Epithelial cell of umbilical artery (primary cell): ENCODE measurements around the gene MOV10. TPM values are rescaled to one million over a fixed set of nuclear protein-coding genes. Genes with fewer than 3 reads are reported as not detected.

Experiments used
- total RNA-seq: library from RNA; depleted of rRNA; stranded (reverse); fragments of >200 nt; gene quantifications from 2 replicates; pipeline ENCODE4 v1.2.3, GENCODE V29; 2014

Gene MOV10, protein sequence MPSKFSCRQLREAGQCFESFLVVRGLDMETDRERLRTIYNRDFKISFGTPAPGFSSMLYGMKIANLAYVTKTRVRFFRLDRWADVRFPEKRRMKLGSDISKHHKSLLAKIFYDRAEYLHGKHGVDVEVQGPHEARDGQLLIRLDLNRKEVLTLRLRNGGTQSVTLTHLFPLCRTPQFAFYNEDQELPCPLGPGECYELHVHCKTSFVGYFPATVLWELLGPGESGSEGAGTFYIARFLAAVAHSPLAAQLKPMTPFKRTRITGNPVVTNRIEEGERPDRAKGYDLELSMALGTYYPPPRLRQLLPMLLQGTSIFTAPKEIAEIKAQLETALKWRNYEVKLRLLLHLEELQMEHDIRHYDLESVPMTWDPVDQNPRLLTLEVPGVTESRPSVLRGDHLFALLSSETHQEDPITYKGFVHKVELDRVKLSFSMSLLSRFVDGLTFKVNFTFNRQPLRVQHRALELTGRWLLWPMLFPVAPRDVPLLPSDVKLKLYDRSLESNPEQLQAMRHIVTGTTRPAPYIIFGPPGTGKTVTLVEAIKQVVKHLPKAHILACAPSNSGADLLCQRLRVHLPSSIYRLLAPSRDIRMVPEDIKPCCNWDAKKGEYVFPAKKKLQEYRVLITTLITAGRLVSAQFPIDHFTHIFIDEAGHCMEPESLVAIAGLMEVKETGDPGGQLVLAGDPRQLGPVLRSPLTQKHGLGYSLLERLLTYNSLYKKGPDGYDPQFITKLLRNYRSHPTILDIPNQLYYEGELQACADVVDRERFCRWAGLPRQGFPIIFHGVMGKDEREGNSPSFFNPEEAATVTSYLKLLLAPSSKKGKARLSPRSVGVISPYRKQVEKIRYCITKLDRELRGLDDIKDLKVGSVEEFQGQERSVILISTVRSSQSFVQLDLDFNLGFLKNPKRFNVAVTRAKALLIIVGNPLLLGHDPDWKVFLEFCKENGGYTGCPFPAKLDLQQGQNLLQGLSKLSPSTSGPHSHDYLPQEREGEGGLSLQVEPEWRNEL
- total RNA-seq, result 26.3 and 42.6 TPM in 2 replicates

DNA sequence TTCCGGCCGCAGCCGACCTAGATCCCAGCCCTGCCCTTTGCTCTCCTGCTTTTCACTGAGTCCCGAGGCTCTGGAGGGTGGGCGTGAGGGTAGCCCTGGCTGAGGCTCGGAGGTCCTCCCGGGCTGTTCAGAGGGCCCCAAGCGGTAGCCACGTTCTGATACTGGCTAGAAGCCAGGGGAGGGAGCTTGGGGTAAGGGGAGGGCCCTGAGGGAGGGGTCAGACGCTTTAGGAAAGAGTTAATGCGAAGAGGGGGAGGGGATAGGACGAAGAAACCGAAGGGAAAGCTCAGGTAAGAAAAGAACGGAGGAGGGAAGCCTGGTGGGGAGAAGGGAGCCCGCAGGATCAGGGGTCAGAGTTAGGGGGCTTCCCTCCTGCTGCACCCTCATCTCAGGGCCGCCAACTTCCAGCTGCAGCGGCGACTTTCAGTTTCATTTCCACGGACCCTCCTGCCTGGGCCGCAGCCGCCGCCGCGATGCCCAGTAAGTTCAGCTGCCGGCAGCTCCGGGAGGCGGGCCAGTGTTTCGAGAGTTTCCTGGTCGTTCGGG, at the start of gene MOV10:
Gene MOV10, plus strand, starts transcription at position 220 of the 546 bp plus-strand sequence. Its CDS starts 254 bp downstream, at position 474.

DNA sequence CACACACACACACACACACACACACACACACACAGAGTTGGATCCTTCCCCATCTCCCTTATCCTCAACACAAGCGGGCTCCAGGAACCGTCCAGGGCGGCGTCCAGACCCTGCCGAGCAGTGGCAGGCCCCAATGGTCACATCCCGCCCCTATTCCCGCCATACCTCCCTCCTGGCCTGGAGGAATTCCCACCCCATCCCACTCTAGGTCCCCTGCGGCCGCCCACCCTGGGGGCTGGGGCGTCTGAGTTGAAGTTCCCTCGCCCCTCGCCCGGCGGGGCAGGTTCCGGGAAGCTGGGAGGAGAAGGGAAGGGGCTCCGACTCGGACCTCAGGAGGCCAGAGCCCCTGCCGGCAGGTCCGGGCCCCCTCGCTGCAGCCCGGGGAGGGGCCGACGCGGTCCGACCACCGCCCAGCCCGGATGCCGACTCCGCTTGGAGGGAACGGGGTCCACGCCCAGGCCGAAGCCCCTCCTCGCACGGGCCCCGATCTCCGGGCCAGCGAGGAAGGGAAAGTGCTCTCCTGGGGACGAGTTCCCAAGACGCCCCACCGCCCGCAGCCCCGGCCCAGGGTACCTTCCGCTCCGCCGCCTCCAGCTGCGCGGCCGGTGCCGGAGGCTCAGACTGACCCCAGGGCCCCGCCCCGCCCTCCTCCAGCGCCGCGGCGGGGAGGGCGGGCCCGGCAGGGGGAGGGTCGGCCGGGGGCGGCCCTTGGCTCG, 32.2 kb downstream of the MOV10 start, which contains the start of gene RHOC:
Gene RHOC, minus strand, starts transcription at position 623 of the 716 bp plus-strand sequence. CDS start 3,328 bp downstream, outside the sequence.

DNA sequence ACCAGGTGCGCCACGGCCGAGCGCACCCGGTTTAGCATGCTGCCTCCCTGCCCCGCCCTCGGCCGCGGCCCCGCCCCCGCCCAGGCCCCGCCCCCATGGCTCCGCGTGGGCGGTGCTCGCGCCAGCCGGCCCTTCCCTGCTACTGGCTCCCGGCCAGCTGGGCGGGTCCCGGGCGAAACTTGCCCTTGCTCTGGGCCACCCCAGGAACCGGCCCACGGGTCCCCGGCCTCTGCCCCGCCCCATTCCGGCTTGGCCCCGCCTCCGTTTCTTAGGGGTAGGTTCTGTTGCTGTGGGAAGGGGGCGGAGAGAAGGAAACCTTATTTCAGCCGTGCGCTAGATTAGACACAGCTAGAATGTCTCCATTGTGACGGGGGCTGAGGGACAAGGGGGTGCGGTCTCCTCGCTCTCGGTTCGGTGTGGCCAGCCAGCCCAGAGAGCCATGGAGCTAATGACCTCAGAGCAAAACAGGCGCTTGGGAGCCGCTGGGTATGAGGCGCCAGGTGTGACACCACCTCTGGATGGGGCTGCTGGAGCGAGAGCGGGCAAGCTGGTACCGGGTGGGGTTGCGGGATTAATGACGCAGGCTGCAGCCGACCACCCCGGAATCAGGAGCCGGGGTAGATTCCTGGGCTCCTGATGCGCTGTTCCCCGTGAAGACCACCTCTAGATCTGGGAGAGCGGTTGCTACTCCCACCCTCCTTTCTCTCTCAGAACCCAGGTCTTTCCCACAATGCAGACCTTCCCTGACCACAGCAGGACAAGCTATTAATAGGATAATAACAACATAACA, 41.0 kb downstream of the MOV10 start, which contains the start of gene PPM1J:
Gene PPM1J, minus strand, starts transcription at position 69 of the 790 bp plus-strand sequence. Its CDS starts 31 bp downstream, at position 38.

Other genes with a start within 250 kb of the MOV10 start
- 1.3 and 1.4 TPM in 2 replicates for gene WNT2B, start 165.7 kb upstream of the MOV10 start, total RNA-seq
- 14.0 and 16.9 TPM in 2 replicates for gene ST7L, start 55.5 kb upstream of the MOV10 start, total RNA-seq
- 277 and 321 TPM in 2 replicates for gene CAPZA1, start 54.8 kb upstream of the MOV10 start, total RNA-seq
- 741 and 1,062 TPM in 2 replicates for gene RHOC, start 32.5 kb downstream of the MOV10 start, total RNA-seq
- gene PPM1J, start 40.7 kb downstream of the MOV10 start, total RNA-seq, result 0.61 and 1.3 TPM in 2 replicates